Endothelial cell of umbilical vein (primary cell): ENCODE data around the gene ABI3BP. TPM values are rescaled to one million over a fixed set of nuclear protein-coding genes. Genes with fewer than 3 reads are reported as not detected.

ENCODE experiments used
- BruUV-seq: library from RNA; stranded (reverse); fragments of 400-500 nt; replicated peaks from 2 replicates; lab custom pipeline; 2021; lab: Mats Ljungman, UMichigan
- CTCF ChIA-PET: fragments of 300-600, 350-600 bp; sonication (Branson Sonifier 250); formaldehyde crosslinking; loops from one replicate; lab custom pipeline; 2021; ENCODE audit warnings: antibody characterized with exemption, inconsistent platforms; lab: Charles Lee
- POLR2A ChIA-PET: fragments of 300-600, 350-600 bp; sonication (Branson Sonifier 250); formaldehyde crosslinking; loops from one replicate; lab custom pipeline; 2021; ENCODE audit warnings: antibody characterized with exemption, inconsistent platforms; lab: Charles Lee
- DNase-seq: peaks from one replicate; pipeline ENCODE4 v3.0.0-alpha.2; 2011; ENCODE audit warnings: low read depth, low spot score
- FAIRE-seq: peaks from 2 replicates; lab custom pipeline; 2011; peaks lifted over from hg19 to GRCh38; lab: Jason Lieb, UNC
- H2AFZ ChIP-seq: 2 replicates; pipeline ENCODE4 v1.6.0; 2012; ENCODE audit warnings: low read depth, low read length, control low read depth, inconsistent platforms
- H3K27ac ChIP-seq: 2 replicates; pipeline ENCODE4 v1.5.1; 2011; ENCODE audit warnings: low read depth, mild to moderate bottlenecking, control low read depth, low read length, moderate library complexity; ENCODE audit not compliant: insufficient read depth
- H3K27me3 ChIP-seq, 2 experiments: 2 replicates each; pipeline versions ENCODE4 v1.6.0 to v1.6.1; 2011; ENCODE audit warnings: low read length in 2 of 2, mixed read lengths in 1 of 2; ENCODE audit not compliant: control insufficient read depth in 2 of 2, insufficient read depth in 2 of 2
- H3K36me3 ChIP-seq, 2 experiments: 2 replicates in 1 of 2; 3 replicates in 1 of 2; pipeline ENCODE4 v1.5.1; 2011; ENCODE audit warnings: low read length in 2 of 2, mild to moderate bottlenecking in 1 of 2, moderate library complexity in 1 of 2; ENCODE audit not compliant: control insufficient read depth in 2 of 2, insufficient read depth in 2 of 2; ENCODE audit errors: extremely low read depth in 1 of 2
- H3K4me1 ChIP-seq: 3 replicates; pipeline ENCODE4 v1.5.1; 2011; ENCODE audit warnings: mild to moderate bottlenecking, low read length; ENCODE audit not compliant: control insufficient read depth, insufficient read depth; ENCODE audit errors: extremely low read depth
- H3K4me2 ChIP-seq: 2 replicates; pipeline ENCODE4 v1.6.1; 2011; ENCODE audit warnings: low read length, control low read depth, mixed read lengths; ENCODE audit not compliant: insufficient read depth
- H3K4me3 ChIP-seq, 3 experiments: fragments of 200-600 bp in 1 of 3; sonication (generic), shearing (Covaris generic) in 1 of 3; replicated peaks in 1 of 3; 2 replicates each; pipeline ENCODE4 v1.5.1; 2011 to 2016; ENCODE audit warnings: control low read depth in 3 of 3, low read length in 3 of 3, mild to moderate bottlenecking in 2 of 3, inconsistent platforms in 1 of 3, low read depth in 1 of 3, moderate library complexity in 1 of 3; ENCODE audit not compliant: insufficient read depth in 1 of 3
- H3K79me2 ChIP-seq: 2 replicates; pipeline ENCODE4 v1.6.0; 2012; ENCODE audit warnings: low read length, inconsistent platforms; ENCODE audit not compliant: control insufficient read depth, insufficient read depth
- H3K9ac ChIP-seq: replicated peaks from 2 replicates; pipeline ENCODE3; 2011; ENCODE audit warnings: low read length, control low read depth; ENCODE audit not compliant: insufficient read depth; ENCODE audit errors: extremely low read depth
- H3K9me1 ChIP-seq: replicated peaks from 3 replicates; pipeline ENCODE4 v1.6.0; 2011; ENCODE audit warnings: mild to moderate bottlenecking, low read length; ENCODE audit not compliant: control insufficient read depth, insufficient read depth; ENCODE audit errors: extremely low read depth
- H3K9me3 ChIP-seq: replicated peaks from 2 replicates; pipeline ENCODE4 v1.5.1; 2012; ENCODE audit warnings: low read length, inconsistent platforms; ENCODE audit not compliant: control insufficient read depth, insufficient read depth
- H4K20me1 ChIP-seq: replicated peaks from 2 replicates; pipeline ENCODE3; 2011; ENCODE audit warnings: mild to moderate bottlenecking, low read length; ENCODE audit not compliant: control insufficient read depth, insufficient read depth; ENCODE audit errors: extremely low read depth
- EZH2 ChIP-seq: IDR thresholded peaks from 2 replicates; pipeline ENCODE4 v1.6.1; 2012; ENCODE audit warnings: borderline replicate concordance, low read depth, mild to moderate bottlenecking, moderate library complexity, low read length, inconsistent platforms; ENCODE audit not compliant: severe bottlenecking
- FOS ChIP-seq: IDR thresholded peaks from 2 replicates; pipeline ENCODE4 v1.6.1; 2011; ENCODE audit warnings: mild to moderate bottlenecking, low read length, moderate library complexity, borderline replicate concordance; ENCODE audit not compliant: insufficient read depth
- JUN ChIP-seq: IDR thresholded peaks from 2 replicates; pipeline ENCODE4 v1.6.1; 2011; ENCODE audit warnings: borderline replicate concordance, low read depth; ENCODE audit not compliant: insufficient read length, insufficient read depth
- MYC ChIP-seq: IDR thresholded peaks from one replicate; pipeline ENCODE4 v1.6.1; 2011; ENCODE audit warnings: mild to moderate bottlenecking, low read depth, low read length
- POLR2A ChIP-seq: IDR thresholded peaks from 2 replicates; pipeline ENCODE4 v1.6.1; 2012; ENCODE audit warnings: low read depth, mild to moderate bottlenecking, control low read depth, low read length
- dilution Hi-C: fragments of 300-500 bp; cut with MboI; formaldehyde crosslinking; loops from one replicate; pipeline ENCODE4 v1.15.0; 2019; ENCODE audit warnings: low sequenced_read_pairs; ENCODE audit not compliant: extremely low pct_ligation_motif_present
- intact Hi-C: fragments of 100-400 bp; cut with micrococcal nuclease; formaldehyde crosslinking; loops from one replicate; pipeline ENCODE4 v1.10.0; 2022
- polyA plus RNA-seq, 4 experiments: library from polyadenylated mRNA; depleted of rRNA in 3 of 4; stranded (reverse) in 3 of 4; unstranded in 1 of 4; fragments of >200 nt; gene quantifications; 2 replicates each; pipeline versions ENCODE4 v1.2.1 to v1.2.3, GENCODE V29; 2011 to 2012; ENCODE audit warnings: missing spikeins in 1 of 4
- total RNA-seq: library from RNA; stranded (reverse); gene quantifications from 2 replicates; pipeline ENCODE4 v1.2.3, GENCODE V29; 2021
- TF ChIP-seq, protein P1 (sequence below), 2 donors: IDR thresholded peaks; 1 replicate in 1 of 2; 2 replicates in 1 of 2; pipeline ENCODE4 v1.5.1; 2011; ENCODE audit warnings: low read length in 2 of 2, mild to moderate bottlenecking in 2 of 2, moderate library complexity in 2 of 2, control low read depth in 1 of 2, inconsistent platforms in 1 of 2, low read depth in 1 of 2; ENCODE audit not compliant: insufficient read depth in 1 of 2; ENCODE audit errors: extremely low read depth in 1 of 2
- TF ChIP-seq, protein P2 (sequence below): IDR thresholded peaks from 2 replicates; pipeline ENCODE4 v1.6.1; 2011; ENCODE audit not compliant: insufficient read depth, insufficient read length

ABI3BP gene
- total and polyA plus RNA-seq, 2 donors (not counting 3 experiments of a cell fraction or from before 2014, with no cell fraction given), result 78.1 to 106 TPM

- dilution Hi-C loops (no loop called here), intact Hi-C loops (no loop called here)
- Histone ChIP-seq H3K79me2 (no peaks in the 10 kb centered on the region), H3K36me3 (no peaks in the 10 kb centered on the region), H3K9ac (no peak overlapping the region), H4K20me1 (no peaks in the 10 kb centered on the region), H3K4me2 (no peak overlapping the region), H3K27ac (no peak overlapping the region), H3K27me3 (no peaks in the 10 kb centered on the region), H3K4me1 (peaks cover 13% of the 10 kb centered on the region), H2AFZ (no peak overlapping the region), H3K9me3 (no peaks in the 10 kb centered on the region), H3K9me1 (no peaks in the 10 kb centered on the region), H3K4me3 (no peak overlapping the region)
- FAIRE-seq (no peak), DNase-seq (no peak)
- TF ChIP-seq FOS (no peak), JUN (no peak), POLR2A (no peak), EZH2 (no peak), MYC (no peak)
- TF ChIP-seq, protein P1, sequence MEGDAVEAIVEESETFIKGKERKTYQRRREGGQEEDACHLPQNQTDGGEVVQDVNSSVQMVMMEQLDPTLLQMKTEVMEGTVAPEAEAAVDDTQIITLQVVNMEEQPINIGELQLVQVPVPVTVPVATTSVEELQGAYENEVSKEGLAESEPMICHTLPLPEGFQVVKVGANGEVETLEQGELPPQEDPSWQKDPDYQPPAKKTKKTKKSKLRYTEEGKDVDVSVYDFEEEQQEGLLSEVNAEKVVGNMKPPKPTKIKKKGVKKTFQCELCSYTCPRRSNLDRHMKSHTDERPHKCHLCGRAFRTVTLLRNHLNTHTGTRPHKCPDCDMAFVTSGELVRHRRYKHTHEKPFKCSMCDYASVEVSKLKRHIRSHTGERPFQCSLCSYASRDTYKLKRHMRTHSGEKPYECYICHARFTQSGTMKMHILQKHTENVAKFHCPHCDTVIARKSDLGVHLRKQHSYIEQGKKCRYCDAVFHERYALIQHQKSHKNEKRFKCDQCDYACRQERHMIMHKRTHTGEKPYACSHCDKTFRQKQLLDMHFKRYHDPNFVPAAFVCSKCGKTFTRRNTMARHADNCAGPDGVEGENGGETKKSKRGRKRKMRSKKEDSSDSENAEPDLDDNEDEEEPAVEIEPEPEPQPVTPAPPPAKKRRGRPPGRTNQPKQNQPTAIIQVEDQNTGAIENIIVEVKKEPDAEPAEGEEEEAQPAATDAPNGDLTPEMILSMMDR (IDR thresholded peaks at IDR 0.05; ENCODE audit: extremely low read depth in 1 of 2, insufficient read depth in 1 of 2, low read depth in 1 of 2, low read length in 2 of 2), result no peak
- TF ChIP-seq, protein P2, sequence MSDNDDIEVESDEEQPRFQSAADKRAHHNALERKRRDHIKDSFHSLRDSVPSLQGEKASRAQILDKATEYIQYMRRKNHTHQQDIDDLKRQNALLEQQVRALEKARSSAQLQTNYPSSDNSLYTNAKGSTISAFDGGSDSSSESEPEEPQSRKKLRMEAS, result no peak
- BruUV-seq, result no TSS peak
- CTCF ChIA-PET, result interaction anchor here (1.7 kb wide), 2 partner anchors 12 to 208 kb away, joined by 3 to 4 read pairs; no protein-coding TSS in a partner anchor
- POLR2A ChIA-PET, result no interaction called here
These were observed 5.1 kb downstream of the ABI3BP start for GRCh38 chr3:100988080-100988479.
